OCI-LY7 (cell line): Measurements from ENCODE around the gene SLC6A19. TPM values are rescaled to one million over a fixed set of nuclear protein-coding genes. Genes with fewer than 3 reads are reported as not detected.
A peak's percentile ranks its signal among the peaks of the same experiment; 100 is the strongest.

Source experiments
- BruUV-seq: library from RNA; stranded (reverse); fragments of 400-500 nt; replicated peaks from 2 replicates; lab custom pipeline; 2021; lab: Mats Ljungman, UMichigan
- CTCF ChIA-PET: fragments of 300-600 bp; sonication (Branson Sonifier 250); formaldehyde crosslinking; loops from one replicate; lab custom pipeline; 2022; ENCODE audit warnings: antibody characterized with exemption; ENCODE audit not compliant: unreplicated experiment; lab: Charles Lee
- POLR2A ChIA-PET: fragments of 300-600 bp; sonication (Branson Sonifier 250); formaldehyde crosslinking; loops from one replicate; lab custom pipeline; 2022; ENCODE audit warnings: antibody characterized with exemption; lab: Charles Lee
- DNase-seq: peaks from one replicate; pipeline ENCODE4 v3.0.0-alpha.2; 2015; ENCODE audit warnings: low spot score
- H2AFZ ChIP-seq: fragments of 200-600 bp; sonication (generic), shearing (Covaris generic); 2 replicates; pipeline ENCODE4 v1.6.1; 2014; ENCODE audit warnings: mild to moderate bottlenecking, antibody characterized with exemption, low read length, moderate library complexity
- H3K27ac ChIP-seq: fragments of 200-600 bp; sonication (generic); 2 replicates; pipeline ENCODE4 v1.5.1; 2014; ENCODE audit warnings: mixed run types, low read depth, mild to moderate bottlenecking, moderate library complexity, low read length, inconsistent platforms; ENCODE audit not compliant: poor library complexity, severe bottlenecking
- H3K36me3 ChIP-seq: fragments of 200-600 bp; sonication (generic); 2 replicates; pipeline ENCODE4 v1.6.1; 2014; ENCODE audit warnings: mild to moderate bottlenecking, antibody characterized with exemption, low read length, moderate library complexity, mixed read lengths; ENCODE audit not compliant: insufficient read depth
- H3K4me1 ChIP-seq: fragments of 200-600 bp; sonication (generic); 2 replicates; pipeline ENCODE4 v1.5.1; 2014; ENCODE audit warnings: mild to moderate bottlenecking, low read length; ENCODE audit not compliant: insufficient read depth, poor library complexity, severe bottlenecking
- H3K4me2 ChIP-seq: fragments of 200-600 bp; sonication (generic); 2 replicates; pipeline ENCODE4 v1.6.1; 2014; ENCODE audit warnings: mild to moderate bottlenecking, low read length
- H3K4me3 ChIP-seq: fragments of 200-600 bp; sonication (generic); 2 replicates; pipeline ENCODE4 v1.5.1; 2014; ENCODE audit warnings: mild to moderate bottlenecking, low read depth, low read length; ENCODE audit not compliant: poor library complexity, severe bottlenecking
- H3K79me2 ChIP-seq: fragments of 200-600 bp; sonication (generic); 2 replicates; pipeline ENCODE4 v1.6.1; 2016; ENCODE audit warnings: low read depth, mild to moderate bottlenecking, low read length, moderate library complexity, mixed read lengths; ENCODE audit not compliant: insufficient read depth
- H3K9me2 ChIP-seq: fragments of 200-600 bp; sonication (generic); 2 replicates; pipeline ENCODE4 v1.6.1; 2016; ENCODE audit warnings: mild to moderate bottlenecking, low read length, mixed read lengths; ENCODE audit not compliant: insufficient read depth
- H3K9me3 ChIP-seq: fragments of 200-600 bp; sonication (generic); 2 replicates; pipeline ENCODE4 v1.6.1; 2014; ENCODE audit warnings: mild to moderate bottlenecking, mixed run types, low read length, mixed read lengths
- H4K20me1 ChIP-seq: fragments of 200-600 bp; sonication (generic); 2 replicates; pipeline ENCODE4 v1.6.1; 2014; ENCODE audit warnings: mild to moderate bottlenecking, antibody characterized with exemption, low read length, moderate library complexity, mixed read lengths; ENCODE audit not compliant: insufficient read depth
- EZH2phosphoT487 ChIP-seq: fragments of 200-600 bp; sonication (generic); IDR thresholded peaks from 2 replicates; pipeline ENCODE4 v1.6.1; 2018; ENCODE audit warnings: low read depth, borderline replicate concordance, mild to moderate bottlenecking, mixed run types, antibody characterized with exemption, low read length, moderate library complexity, mixed read lengths
- intact Hi-C: fragments of 100-400 bp; cut with micrococcal nuclease; formaldehyde crosslinking; loops from one replicate; pipeline ENCODE4 v1.10.0; 2022; ENCODE audit not compliant: unreplicated experiment
- total RNA-seq, 2 experiments: library from RNA; depleted of rRNA in 1 of 2; stranded (reverse); fragments of >200 nt in 1 of 2; shearing (Covaris generic) in 1 of 2; gene quantifications; 2 replicates each; pipeline ENCODE4 v1.2.3, GENCODE V29; 2014 to 2022
- TF ChIP-seq, protein P1 (sequence below): fragments of 200-600 bp; sonication (generic); conservative IDR thresholded peaks from 2 replicates; pipeline ENCODE4 v1.5.1; 2014; ENCODE audit warnings: mild to moderate bottlenecking, antibody characterized with exemption, low read length, moderate library complexity, mixed read lengths

SLC6A19 gene
- total RNA-seq, 2 experiments from 2014 or later: not detected

DNA sequence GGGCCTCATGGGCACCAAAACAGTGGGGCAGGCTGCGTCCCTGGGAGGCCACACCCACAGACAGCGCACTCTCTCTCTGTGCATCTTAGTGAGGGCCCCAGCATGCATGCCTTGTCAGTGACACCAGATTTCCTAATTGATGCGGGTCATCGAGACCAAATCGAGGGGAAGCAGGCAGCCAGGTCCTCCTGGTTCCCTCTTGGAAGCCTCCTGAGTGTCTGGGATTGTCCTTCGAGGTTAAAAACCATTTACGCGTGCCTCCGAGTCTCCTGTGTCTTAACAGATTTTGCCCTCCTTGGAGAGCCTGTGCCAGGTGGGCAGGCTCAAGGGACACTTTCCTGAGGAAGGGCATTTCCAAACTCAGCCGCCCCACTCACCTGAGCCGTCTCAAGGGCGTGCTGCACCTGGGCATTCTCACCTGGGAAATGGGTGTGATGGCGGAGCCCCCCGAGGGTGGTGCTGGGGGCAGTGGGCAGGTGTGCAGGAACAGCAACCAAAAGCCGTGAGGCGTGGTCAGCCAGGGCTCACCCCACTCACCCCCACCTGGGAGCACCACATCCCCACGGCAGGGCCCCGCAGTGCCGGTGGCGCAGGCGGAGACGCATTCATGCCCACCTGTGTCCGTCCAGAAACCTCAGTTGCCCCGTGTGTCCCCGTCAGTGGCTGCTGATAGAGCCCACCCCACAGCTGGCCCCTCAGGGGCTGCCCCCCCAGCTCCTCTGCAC is 2.7 kb downstream of the SLC6A19 start:
- no peaks in the 10 kb centered on the region for H4K20me1 ChIP-seq
- CTCF ChIA-PET: no interaction called here
- H3K36me3 ChIP-seq: no peaks in the 10 kb centered on the region
- POLR2A ChIA-PET: interaction anchor here (0.6 kb wide), 2 partner anchors 18 to 401 kb away, joined by 4 to 6 read pairs; no protein-coding TSS in a partner anchor
- no peak for TF ChIP-seq EZH2phosphoT487
- TF ChIP-seq, protein P1, sequence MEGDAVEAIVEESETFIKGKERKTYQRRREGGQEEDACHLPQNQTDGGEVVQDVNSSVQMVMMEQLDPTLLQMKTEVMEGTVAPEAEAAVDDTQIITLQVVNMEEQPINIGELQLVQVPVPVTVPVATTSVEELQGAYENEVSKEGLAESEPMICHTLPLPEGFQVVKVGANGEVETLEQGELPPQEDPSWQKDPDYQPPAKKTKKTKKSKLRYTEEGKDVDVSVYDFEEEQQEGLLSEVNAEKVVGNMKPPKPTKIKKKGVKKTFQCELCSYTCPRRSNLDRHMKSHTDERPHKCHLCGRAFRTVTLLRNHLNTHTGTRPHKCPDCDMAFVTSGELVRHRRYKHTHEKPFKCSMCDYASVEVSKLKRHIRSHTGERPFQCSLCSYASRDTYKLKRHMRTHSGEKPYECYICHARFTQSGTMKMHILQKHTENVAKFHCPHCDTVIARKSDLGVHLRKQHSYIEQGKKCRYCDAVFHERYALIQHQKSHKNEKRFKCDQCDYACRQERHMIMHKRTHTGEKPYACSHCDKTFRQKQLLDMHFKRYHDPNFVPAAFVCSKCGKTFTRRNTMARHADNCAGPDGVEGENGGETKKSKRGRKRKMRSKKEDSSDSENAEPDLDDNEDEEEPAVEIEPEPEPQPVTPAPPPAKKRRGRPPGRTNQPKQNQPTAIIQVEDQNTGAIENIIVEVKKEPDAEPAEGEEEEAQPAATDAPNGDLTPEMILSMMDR: no peak
- BruUV-seq: no TSS peak
- no peaks in the 10 kb centered on the region for H3K79me2 ChIP-seq
- no peak overlapping the region for H3K4me3 ChIP-seq
- DNase-seq: no peak
- no peaks in the 10 kb centered on the region for H3K9me3 ChIP-seq
- no peak overlapping the region for H3K4me2 ChIP-seq
- no peak overlapping the region for H3K27ac ChIP-seq
- H3K9me2 ChIP-seq: no peaks in the 10 kb centered on the region
- intact Hi-C loops: no loop called here
- H3K4me1 ChIP-seq: no peaks in the 10 kb centered on the region
- no peak overlapping the region for H2AFZ ChIP-seq

DNA sequence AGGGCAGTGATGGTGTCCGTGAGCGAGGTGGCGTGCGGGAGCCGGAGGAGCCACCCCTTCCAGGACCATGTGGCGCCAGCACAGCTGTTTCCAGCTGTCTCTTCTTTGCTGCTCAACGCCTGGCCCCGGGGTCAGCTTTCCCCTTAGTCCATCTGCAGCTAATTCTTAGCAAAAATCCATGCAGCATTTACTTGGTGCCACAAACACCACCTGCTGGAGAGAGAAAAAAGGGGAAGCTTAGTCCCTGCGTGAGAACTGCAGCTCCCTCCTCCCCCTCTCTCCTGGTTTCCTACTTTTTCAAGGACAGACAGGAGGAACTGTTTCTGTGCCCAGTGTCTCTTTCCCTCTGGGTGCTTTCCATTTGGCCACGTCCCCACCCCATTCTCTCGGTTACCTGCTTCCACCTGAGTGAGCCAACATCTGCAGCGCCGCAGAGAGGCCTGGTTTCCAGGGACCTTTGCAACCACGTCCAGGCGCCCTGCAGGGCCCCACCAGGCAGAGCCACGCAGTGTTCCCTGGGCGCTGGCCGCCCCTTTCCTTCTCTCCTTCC is 3.4 kb downstream of the SLC6A19 start:
- no peaks in the 10 kb centered on the region for H3K4me1 ChIP-seq
- peak; percentile 6 for DNase-seq
- POLR2A ChIA-PET: interaction anchor here (0.6 kb wide), 1 partner anchor 18 kb away, joined by 6 read pairs; no protein-coding TSS in a partner anchor
- intact Hi-C loops: no loop called here
- no peak overlapping the region for H2AFZ ChIP-seq
- no TSS peak for BruUV-seq
- H3K27ac ChIP-seq: no peak overlapping the region
- no peaks in the 10 kb centered on the region for H3K9me3 ChIP-seq
- TF ChIP-seq EZH2phosphoT487: no peak
- TF ChIP-seq, protein P1: no peak
- H3K79me2 ChIP-seq: no peaks in the 10 kb centered on the region
- CTCF ChIA-PET: no interaction called here
- H3K36me3 ChIP-seq: no peaks in the 10 kb centered on the region
- H3K9me2 ChIP-seq: no peaks in the 10 kb centered on the region
- H3K4me3 ChIP-seq: no peak overlapping the region
- H3K4me2 ChIP-seq: no peak overlapping the region
- H4K20me1 ChIP-seq: no peaks in the 10 kb centered on the region
